Mucosa of rectum (tissue), 2 donors: Measurements from ENCODE around the gene CRYBA1.

ENCODE experiments used
- H3K27ac ChIP-seq, 2 donors: one replicate each; pipeline ENCODE4 v1.7.0; 2013; ENCODE audit warnings: inconsistent platforms in 2 of 2, low read depth in 2 of 2, low read length in 2 of 2
- H3K27me3 ChIP-seq, 2 donors: one replicate each; pipeline ENCODE4 v1.7.0; 2013; ENCODE audit warnings: low read length in 2 of 2; ENCODE audit not compliant: control insufficient read depth in 2 of 2, insufficient read depth in 2 of 2
- H3K36me3 ChIP-seq, 2 donors: one replicate each; pipeline ENCODE4 v1.7.0; 2013; ENCODE audit warnings: low read length in 2 of 2; ENCODE audit not compliant: control insufficient read depth in 2 of 2, insufficient read depth in 2 of 2
- H3K4me1 ChIP-seq, 2 donors: one replicate each; pipeline ENCODE4 v1.7.0; 2013; ENCODE audit warnings: low read length in 2 of 2, mild to moderate bottlenecking in 1 of 2; ENCODE audit not compliant: control insufficient read depth in 2 of 2, insufficient read depth in 2 of 2
- H3K4me3 ChIP-seq, 2 donors: one replicate each; pipeline ENCODE4 v1.7.0; 2013; ENCODE audit warnings: low read length in 2 of 2
- H3K9ac ChIP-seq, 2 donors: one replicate each; pipeline ENCODE4 v1.7.0; 2013; ENCODE audit warnings: low read length in 2 of 2, low read depth in 1 of 2, mild to moderate bottlenecking in 1 of 2
- H3K9me3 ChIP-seq, 2 donors: one replicate each; pipeline ENCODE4 v1.7.0; 2013; ENCODE audit warnings: low read length in 2 of 2; ENCODE audit not compliant: control insufficient read depth in 2 of 2
- donor health status: healthy.
- donor health status: Normal muscosa, but diverticular disease.

CRYBA1 gene

DNA sequence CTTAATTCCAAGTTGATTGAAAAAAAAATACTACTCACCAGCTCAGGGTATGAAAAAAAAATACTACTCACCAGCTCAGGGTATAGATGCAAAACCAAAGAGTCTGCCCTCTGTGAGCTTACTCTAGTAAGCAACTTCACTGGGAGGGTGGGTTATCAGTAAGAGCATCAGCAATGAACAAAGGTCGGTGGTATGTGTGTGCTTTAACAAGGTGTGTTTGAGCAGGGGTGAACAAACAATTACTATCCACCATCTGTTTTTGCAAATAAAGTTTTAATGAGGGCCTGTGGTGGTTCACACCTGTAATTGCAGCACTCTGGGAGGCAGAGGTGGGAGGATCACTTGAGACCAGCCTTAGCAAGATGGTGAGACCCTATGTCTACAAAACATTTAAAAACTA lies 27.3 kb downstream of the CRYBA1 start:
- H3K9ac ChIP-seq = no peak overlapping the region
- H3K36me3 ChIP-seq = peaks cover 7 to 12% of the 10 kb centered on the region in 2 donors
- H3K4me3 ChIP-seq = no peak overlapping the region
- no peak overlapping the region for H3K27ac ChIP-seq
- H3K9me3 ChIP-seq = no peaks in the 10 kb centered on the region
- H3K4me1 ChIP-seq = peaks cover 0 to 8% of the 10 kb centered on the region in 2 donors
- H3K27me3 ChIP-seq = no peaks in the 10 kb centered on the region

DNA sequence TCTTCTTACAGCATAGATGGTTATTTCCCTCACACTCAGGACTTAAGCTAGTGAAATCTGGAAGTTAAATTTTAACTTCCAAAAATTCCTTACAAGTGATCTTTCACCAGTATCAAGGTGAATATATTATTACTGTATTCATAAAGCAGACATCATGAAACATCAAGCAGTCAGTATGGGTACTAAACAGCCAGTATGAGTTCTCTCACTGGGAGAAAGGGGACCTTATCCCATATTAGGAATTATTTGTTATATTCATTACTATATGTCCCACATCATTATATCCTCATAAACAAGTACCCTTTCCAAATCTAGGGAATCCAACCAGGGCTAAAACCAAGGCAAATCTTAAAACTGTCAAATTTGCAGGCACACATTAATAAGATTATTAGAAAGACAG lies 32.0 kb downstream of the CRYBA1 start:
- Histone ChIP-seq H3K27ac (no peak overlapping the region), H3K9me3 (no peaks in the 10 kb centered on the region), H3K36me3 (peaks cover 33 to 38% of the 10 kb centered on the region in 2 donors), H3K4me1 (peaks cover 0 to 11% of the 10 kb centered on the region in 2 donors), H3K9ac (no peak overlapping the region), H3K27me3 (no peaks in the 10 kb centered on the region), H3K4me3 (no peak overlapping the region)

DNA sequence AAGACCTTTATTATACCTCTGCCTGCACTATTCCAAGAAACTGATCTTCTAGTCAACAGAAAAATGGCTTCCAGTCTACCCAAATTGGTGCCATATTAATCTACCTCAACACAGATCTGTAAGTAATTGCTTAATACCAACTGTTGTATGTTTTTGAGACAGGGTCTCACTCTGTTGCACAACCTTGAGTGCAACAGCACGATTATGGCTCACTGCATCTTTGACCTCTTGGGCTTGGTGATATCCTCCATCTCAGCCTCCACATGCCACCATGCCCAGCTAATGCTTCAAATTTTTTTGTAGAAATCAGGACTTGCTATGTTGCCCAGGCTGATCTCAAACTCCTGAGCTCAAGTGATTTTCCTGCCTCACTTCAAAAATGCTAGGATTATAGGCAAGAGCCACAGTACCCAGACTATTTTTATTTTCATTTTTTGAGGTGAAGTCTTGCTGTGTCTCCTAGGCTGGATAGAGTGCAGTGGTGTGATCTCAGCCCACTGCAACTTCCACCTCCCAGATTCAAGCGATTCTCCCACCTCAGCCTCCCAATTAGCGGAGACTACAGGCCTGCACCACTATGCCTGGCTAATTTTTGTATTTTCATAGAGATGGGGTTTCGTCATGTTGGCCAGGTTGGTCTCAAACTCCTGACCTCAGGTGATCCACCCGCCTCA lies 32.9 kb downstream of the CRYBA1 start:
- Histone ChIP-seq H3K4me3 (no peak overlapping the region), H3K4me1 (peaks cover 0 to 14% of the 10 kb centered on the region in 2 donors), H3K27me3 (no peaks in the 10 kb centered on the region), H3K9me3 (no peaks in the 10 kb centered on the region), H3K27ac (no peak overlapping the region), H3K36me3 (peaks cover 36% of the 10 kb centered on the region in 2 donors), H3K9ac (no peak overlapping the region)

DNA sequence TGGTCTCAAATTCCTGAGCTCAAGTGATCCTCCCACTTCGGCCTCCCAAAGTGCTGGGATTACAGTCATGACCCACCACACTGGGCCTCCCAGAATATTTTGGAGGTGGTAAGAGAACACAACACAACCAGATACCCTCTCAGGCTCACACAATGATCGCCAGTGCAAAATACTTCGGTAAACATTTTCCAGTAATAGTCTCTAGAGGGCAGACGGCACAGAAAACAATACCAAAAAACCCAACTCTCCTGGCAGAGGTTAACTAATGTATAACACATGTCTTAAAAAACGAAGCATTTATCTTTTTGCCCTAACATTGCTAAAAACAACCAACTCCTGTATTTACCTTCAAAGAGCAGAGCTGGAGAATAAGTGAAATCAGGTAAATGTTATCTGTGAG lies 36.8 kb downstream of the CRYBA1 start:
- H3K27ac ChIP-seq = no peak overlapping the region
- H3K4me3 ChIP-seq = no peak overlapping the region
- H3K4me1 ChIP-seq = peaks cover 2 to 6% of the 10 kb centered on the region in 2 donors
- no peaks in the 10 kb centered on the region for H3K27me3 ChIP-seq
- peaks cover 48 to 62% of the 10 kb centered on the region in 2 donors for H3K36me3 ChIP-seq
- no peak overlapping the region for H3K9ac ChIP-seq
- H3K9me3 ChIP-seq = no peaks in the 10 kb centered on the region

DNA sequence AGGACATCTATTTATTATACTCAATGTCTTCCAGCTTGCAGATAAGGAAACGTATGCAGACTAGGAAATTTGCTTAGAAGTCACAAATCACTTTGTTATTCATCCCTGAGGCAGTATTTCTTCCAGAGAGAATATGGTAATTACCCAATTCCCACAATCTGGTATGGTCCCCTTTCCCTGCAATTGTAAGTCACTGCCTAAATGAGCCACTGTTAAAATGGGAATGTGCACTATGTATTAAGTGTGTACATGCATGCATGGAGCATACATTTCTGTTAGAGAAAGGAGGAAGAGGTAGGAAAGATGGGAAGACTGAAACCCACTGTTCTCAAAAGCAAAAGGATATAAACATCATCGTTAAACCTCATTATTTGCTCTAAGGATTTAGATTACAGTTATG lies 37.3 kb downstream of the CRYBA1 start:
- H3K4me3 ChIP-seq = no peak overlapping the region
- H3K4me1 ChIP-seq = peaks cover 7 to 8% of the 10 kb centered on the region in 2 donors
- no peak overlapping the region for H3K27ac ChIP-seq
- H3K36me3 ChIP-seq = peaks cover 46 to 65% of the 10 kb centered on the region in 2 donors
- H3K9me3 ChIP-seq = no peaks in the 10 kb centered on the region
- no peak overlapping the region for H3K9ac ChIP-seq
- no peaks in the 10 kb centered on the region for H3K27me3 ChIP-seq

DNA sequence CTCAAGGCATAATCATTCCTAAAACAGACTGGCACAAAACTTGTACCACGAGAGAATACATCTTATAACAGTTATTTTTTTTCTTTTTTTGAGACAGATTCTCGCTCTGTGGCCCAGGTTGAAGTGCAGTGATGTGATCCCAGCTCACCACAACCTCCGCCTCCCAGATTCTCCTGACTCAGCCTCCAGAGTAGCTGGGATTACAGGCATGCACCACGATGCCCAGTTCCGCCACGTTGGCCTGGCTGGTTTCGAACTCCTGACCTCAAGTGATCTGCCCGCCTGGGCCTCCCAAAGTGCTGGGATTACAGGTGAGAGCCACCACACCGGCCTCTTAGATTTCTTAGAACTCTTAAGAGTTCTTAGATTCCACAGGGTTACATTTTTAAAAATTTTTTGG lies 43.2 kb downstream of the CRYBA1 start:
- Histone ChIP-seq H3K27ac (no peak overlapping the region), H3K9ac (no peak overlapping the region), H3K27me3 (no peaks in the 10 kb centered on the region), H3K36me3 (peaks cover 19 to 30% of the 10 kb centered on the region in 2 donors), H3K4me3 (no peak overlapping the region), H3K9me3 (no peaks in the 10 kb centered on the region), H3K4me1 (peaks cover 17 to 18% of the 10 kb centered on the region in 2 donors)

DNA sequence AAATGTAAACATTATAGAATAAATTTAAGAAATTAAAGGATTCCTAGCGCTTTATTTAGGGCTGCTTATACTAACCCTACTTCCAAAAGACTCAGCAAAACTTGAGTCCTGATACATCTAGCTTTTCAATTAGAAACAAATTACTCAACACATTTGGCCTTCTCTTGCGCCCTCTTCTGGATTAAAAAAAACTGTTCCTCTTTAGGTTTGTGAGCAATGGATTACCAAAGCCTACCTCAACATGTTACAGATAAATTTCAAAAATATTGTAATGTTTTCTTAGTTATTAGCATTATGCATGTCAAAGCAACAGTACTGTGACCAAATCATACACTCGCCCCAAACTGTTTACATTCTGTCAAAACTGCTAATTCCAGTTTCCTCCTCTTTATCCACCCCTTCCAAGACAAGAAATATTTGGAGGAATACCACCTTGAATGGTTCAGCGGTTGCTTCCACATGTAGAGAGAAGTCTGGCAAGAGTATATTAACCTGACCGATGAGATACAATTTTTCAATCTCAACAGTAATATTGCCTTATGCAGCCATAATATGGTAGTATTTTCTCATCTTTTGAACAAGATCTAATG lies 44.6 kb downstream of the CRYBA1 start:
- no peaks in the 10 kb centered on the region for H3K27me3 ChIP-seq
- peaks cover 13 to 21% of the 10 kb centered on the region in 2 donors for H3K36me3 ChIP-seq
- H3K4me3 ChIP-seq = peak overlapping the region; percentile 84 to 99
- peak overlapping the region in 1 of 2 donors; percentile 86 for H3K27ac ChIP-seq
- H3K4me1 ChIP-seq = peaks cover 18 to 19% of the 10 kb centered on the region in 2 donors
- H3K9me3 ChIP-seq = no peaks in the 10 kb centered on the region
- H3K9ac ChIP-seq = peak overlapping the region; percentile 61 to 85

DNA sequence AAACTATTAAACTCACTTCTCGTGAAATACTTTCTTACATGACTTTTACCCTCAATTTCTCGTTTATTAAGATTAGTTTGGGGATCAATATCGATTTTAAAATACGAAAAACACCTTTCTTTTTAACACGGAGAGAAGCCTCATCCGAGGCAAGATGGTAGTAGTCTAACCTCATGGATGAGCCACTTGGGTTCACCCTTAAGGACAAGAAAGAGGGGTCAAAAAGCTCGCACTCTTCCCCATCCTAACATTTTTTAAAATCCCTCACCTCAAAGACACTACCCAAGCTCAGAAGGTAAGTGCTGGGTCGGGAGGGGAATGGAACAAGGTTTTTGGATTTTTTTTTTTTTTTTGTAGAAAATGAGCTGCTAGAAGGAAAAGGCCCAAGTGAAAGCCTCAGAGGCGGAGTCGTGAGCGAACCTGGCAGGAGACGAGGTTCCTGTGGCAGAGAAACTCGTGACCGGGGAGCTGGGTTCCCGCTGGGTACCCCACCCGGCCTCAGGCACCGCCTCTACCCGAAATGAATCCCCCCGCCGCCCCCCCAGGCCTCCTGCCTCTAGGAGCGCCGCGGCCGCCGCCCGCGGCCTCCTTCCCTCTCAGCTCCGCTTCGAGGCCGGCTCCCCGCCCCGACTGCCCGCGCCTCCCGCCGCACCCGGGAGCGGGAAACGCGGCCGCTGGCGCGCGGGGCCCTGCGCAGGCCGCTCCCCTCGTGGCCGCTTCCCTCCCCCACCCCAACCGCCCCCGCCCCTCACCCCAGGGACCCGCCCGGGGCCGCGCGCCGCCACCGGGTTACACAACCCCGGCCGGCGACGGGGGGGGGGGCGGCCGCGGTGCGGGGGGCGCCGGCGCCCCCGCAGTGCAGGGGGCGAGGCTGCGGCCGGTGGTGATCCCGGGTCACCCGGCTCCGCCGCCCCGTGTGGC lies 45.7 kb downstream of the CRYBA1 start:
- Histone ChIP-seq H3K9ac (peak overlapping the region; percentile 85 to 98), H3K4me1 (peaks cover 16 to 19% of the 10 kb centered on the region in 2 donors), H3K9me3 (no peaks in the 10 kb centered on the region), H3K27me3 (no peaks in the 10 kb centered on the region), H3K36me3 (peaks cover 3 to 10% of the 10 kb centered on the region in 2 donors), H3K27ac (peak overlapping the region; percentile 92 to 99), H3K4me3 (peak overlapping the region; percentile 95 to 99)

DNA sequence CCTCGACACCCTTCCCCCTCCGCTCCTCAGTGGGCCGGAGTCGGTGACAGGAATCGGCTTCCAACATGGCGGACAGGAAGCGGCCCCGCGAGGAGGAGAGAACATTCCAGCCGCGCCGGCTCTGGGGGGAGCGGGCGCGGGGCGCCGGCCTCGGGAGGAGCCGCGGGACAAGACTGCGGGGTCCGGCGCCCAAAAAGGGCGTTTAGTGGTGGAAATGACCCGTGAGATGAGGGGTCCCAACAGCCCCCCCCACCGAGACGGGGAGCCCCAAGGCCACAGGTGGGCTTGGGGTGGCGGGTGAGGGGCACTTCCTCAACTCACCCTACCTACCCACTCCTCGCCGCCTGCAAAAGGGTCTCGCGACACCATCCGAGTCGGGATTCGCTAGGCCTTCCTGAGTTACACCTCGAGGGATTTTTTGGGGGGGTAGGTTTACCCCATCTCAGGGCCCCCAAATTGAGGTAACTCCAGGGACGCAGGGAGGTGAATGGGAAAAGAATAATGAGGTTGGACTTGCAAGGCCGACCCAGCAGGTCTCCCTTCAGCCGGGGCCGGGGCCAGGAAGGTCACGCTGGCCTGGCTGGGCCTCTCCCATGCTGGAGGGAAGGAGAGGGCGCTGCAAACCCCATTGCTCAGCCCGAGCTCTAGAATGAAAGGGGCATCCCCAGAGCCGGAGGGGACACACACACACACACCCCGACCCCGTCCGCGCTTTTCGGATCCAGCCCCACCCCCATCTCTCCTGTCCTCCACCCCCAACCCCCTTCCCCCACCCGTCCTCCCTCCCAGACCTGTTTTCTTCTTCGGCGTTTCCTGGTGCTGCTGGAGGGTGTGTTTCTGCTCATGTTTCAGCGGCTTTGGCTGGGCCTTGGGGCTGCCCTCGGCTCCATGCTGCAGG lies 46.6 kb downstream of the CRYBA1 start:
- H3K4me1 ChIP-seq = peaks cover 16 to 19% of the 10 kb centered on the region in 2 donors
- H3K27me3 ChIP-seq = no peaks in the 10 kb centered on the region
- no peaks in the 10 kb centered on the region for H3K9me3 ChIP-seq
- H3K4me3 ChIP-seq = peak overlapping the region; percentile 95 to 99
- peak overlapping the region; percentile 85 to 98 for H3K9ac ChIP-seq
- H3K27ac ChIP-seq = peak overlapping the region; percentile 92 to 99
- H3K36me3 ChIP-seq = peaks cover 0 to 4% of the 10 kb centered on the region in 2 donors
